ENCODE measurements around the gene FRMD3.

DNA sequence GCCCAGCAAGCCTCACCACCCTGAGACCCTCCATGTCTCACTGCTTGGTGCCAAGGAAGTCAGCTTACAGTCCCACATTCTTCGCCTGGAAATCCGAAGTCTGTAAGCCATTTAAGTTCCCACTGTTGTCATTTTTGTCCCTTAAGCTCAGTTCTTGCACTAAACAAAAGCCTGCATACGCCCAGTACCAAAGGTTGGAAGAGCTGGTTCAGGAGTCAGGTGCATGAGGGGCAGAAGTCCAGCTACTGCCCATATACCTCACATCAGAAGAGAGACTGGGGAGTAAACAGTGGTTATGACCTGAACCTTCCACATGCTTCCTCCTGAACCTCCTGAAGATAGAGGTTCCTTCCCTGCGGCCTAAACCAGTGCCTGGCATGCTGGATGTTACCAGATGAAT is 146.0 kb downstream of the FRMD3 start:
- TF ChIP-seq, protein P1, sequence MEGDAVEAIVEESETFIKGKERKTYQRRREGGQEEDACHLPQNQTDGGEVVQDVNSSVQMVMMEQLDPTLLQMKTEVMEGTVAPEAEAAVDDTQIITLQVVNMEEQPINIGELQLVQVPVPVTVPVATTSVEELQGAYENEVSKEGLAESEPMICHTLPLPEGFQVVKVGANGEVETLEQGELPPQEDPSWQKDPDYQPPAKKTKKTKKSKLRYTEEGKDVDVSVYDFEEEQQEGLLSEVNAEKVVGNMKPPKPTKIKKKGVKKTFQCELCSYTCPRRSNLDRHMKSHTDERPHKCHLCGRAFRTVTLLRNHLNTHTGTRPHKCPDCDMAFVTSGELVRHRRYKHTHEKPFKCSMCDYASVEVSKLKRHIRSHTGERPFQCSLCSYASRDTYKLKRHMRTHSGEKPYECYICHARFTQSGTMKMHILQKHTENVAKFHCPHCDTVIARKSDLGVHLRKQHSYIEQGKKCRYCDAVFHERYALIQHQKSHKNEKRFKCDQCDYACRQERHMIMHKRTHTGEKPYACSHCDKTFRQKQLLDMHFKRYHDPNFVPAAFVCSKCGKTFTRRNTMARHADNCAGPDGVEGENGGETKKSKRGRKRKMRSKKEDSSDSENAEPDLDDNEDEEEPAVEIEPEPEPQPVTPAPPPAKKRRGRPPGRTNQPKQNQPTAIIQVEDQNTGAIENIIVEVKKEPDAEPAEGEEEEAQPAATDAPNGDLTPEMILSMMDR (conservative IDR thresholded peaks at IDR 0.05; ENCODE audit: low read depth, low read length), result no peak
- no peak for TF ChIP-seq EZH2 (IDR thresholded peaks at IDR 0.05; ENCODE audit: low read length, unreplicated experiment)
